DLD1 (cell line): ENCODE results near the gene CKMT1A.
"Not testable (repeated sequence)": the region's sequence is repeated elsewhere in the genome, so short reads cannot be mapped to it uniquely, and the experiment has no call there.

Source experiments
- in situ Hi-C: cut with HindIII; loops from 2 replicates; pipeline ENCODE4 v1.10.0; 2017; ENCODE audit warnings: low sequenced_read_pairs

The CKMT1A gene

DNA sequence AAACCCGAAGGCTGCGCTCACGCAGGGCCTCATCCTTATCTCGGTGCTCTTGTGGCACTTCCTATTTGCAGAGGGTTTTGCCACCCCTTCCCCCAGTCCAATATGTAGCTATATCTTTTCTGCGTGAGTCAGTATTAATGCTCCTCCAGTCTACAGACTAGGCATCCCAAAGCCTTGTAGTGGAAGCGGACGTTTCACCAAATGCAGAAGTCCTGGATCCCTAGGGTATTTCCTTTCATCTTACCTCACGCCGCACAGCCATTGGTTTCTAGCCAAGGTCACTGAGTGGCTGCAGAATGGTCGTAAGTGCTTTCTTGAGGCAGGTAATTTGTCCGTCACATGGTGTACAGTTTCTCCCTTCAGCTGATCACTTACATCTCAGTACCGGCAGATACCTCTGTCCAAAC, 53.2 kb downstream of the CKMT1A start:
- in situ Hi-C loops: not testable (repeated sequence)

DNA sequence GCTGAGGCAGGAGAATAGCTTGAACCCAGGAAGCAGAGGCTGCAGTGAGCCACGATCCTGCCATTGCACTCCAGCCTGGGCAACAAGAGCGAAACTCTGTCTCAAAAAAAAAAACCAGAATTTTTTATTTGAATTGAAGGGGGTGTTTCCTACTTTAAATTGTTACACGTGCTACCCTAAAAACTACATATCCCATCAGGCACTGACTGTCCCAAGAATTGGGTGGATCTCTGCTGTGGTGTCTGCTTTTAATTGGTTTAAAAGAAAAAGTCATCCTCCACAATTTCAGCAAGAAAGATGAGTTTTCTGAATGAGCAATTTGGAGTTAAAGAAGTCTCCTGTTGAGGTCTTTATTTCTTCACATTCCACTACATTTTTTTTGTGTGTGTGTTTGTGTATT, 54.7 kb downstream of the CKMT1A start:
- in situ Hi-C loops: no loop called here
